GM21526 (cell line): Measurements from ENCODE around the gene P2RX3.

Experiments
- ATAC-seq: cut with Tn5 transposase; IDR thresholded peaks from one replicate; pipeline ENCODE4 v1.9.1; 2021; ENCODE audit warnings: moderate library complexity; ENCODE audit not compliant: unreplicated experiment, low FRiP score

P2RX3 gene

GRCh38 chr11:57414612-57415212, 76.6 kb downstream of the P2RX3 start:
- no peak for ATAC-seq

- ATAC-seq, result no peak
Observed at GRCh38 chr11:57416436-57416835, 78.3 kb downstream of the P2RX3 start.

GRCh38 chr11:57417056-57417455, 78.9 kb downstream of the P2RX3 start:
- no peak for ATAC-seq

GRCh38 chr11:57418131-57418530, 80.0 kb downstream of the P2RX3 start:
- ATAC-seq, result no peak

GRCh38 chr11:57419146-57419545, 81.0 kb downstream of the P2RX3 start:
- no peak for ATAC-seq

GRCh38 chr11:57421066-57421465, 82.9 kb downstream of the P2RX3 start:
- ATAC-seq, result no peak

- no peak for ATAC-seq
Observed at GRCh38 chr11:57421805-57422204, 83.7 kb downstream of the P2RX3 start.
